H1 (cell line): ENCODE results near the gene CLEC16A. TPM values are rescaled to one million over a fixed set of nuclear protein-coding genes. Genes with fewer than 3 reads are reported as not detected.

Source experiments
- CTCF ChIA-PET: fragments of 300-600 bp; sonication (Branson Sonifier 250); formaldehyde crosslinking; loops from one replicate; lab custom pipeline; 2021; ENCODE audit not compliant: partially characterized antibody; lab: Charles Lee
- POLR2A ChIA-PET: fragments of 300-600 bp; sonication (Branson Sonifier 250); formaldehyde crosslinking; loops from one replicate; lab custom pipeline; 2021; ENCODE audit warnings: inconsistent platforms; ENCODE audit not compliant: partially characterized antibody; lab: Charles Lee
- DNase-seq, 2 experiments: peaks; one replicate each; pipeline versions ENCODE4 v3.0.0 to v3.0.0-alpha.2; 2010 to 2022; ENCODE audit warnings: low spot score in 2 of 2, low read depth in 1 of 2, mixed read lengths in 1 of 2
- FAIRE-seq: peaks from 2 replicates; lab custom pipeline; 2011; peaks lifted over from hg19 to GRCh38; lab: Jason Lieb, UNC
- H2AFZ ChIP-seq: 2 replicates; pipeline ENCODE4 v1.8.1; 2012; ENCODE audit warnings: low read length, inconsistent platforms
- H2AK5ac ChIP-seq: 2 replicates; pipeline ENCODE4 v1.6.1; 2013; ENCODE audit warnings: low read depth, low read length
- H2BK120ac ChIP-seq: replicated peaks from 2 replicates; pipeline ENCODE3; 2013; ENCODE audit warnings: low read depth, low read length, inconsistent platforms
- H2BK12ac ChIP-seq: 2 replicates; pipeline ENCODE4 v1.6.1; 2013; ENCODE audit warnings: low read depth, low read length
- H2BK15ac ChIP-seq: 2 replicates; pipeline ENCODE4 v1.6.1; 2013; ENCODE audit warnings: low read length
- H2BK20ac ChIP-seq: 2 replicates; pipeline ENCODE4 v1.6.1; 2013; ENCODE audit warnings: low read length
- H2BK5ac ChIP-seq: 2 replicates; pipeline ENCODE4 v1.6.1; 2013; ENCODE audit warnings: low read depth, low read length
- H3K14ac ChIP-seq: 2 replicates; pipeline ENCODE4 v1.6.1; 2013; ENCODE audit warnings: inconsistent platforms; ENCODE audit not compliant: insufficient read length
- H3K18ac ChIP-seq: 2 replicates; pipeline ENCODE4 v1.6.1; 2013; ENCODE audit warnings: low read length; ENCODE audit errors: extremely low read depth
- H3K23ac ChIP-seq: 2 replicates; pipeline ENCODE4 v1.6.1; 2013; ENCODE audit warnings: inconsistent platforms; ENCODE audit not compliant: insufficient read length
- H3K23me2 ChIP-seq: 2 replicates; pipeline ENCODE4 v1.6.1; 2013; ENCODE audit warnings: low read depth, low read length
- H3K27ac ChIP-seq: 2 replicates; pipeline ENCODE4 v1.6.1; 2011; ENCODE audit warnings: low read depth, low read length, inconsistent platforms
- H3K27me3 ChIP-seq, 4 experiments: replicated peaks in 1 of 4; 1 replicate in 1 of 4; 2 replicates in 3 of 4; pipeline versions ENCODE4 v1.6.1 to v1.8.1; 2011 to 2013; ENCODE audit warnings: low read length in 3 of 4, mild to moderate bottlenecking in 3 of 4, inconsistent platforms in 2 of 4, mixed read lengths in 2 of 4, moderate library complexity in 1 of 4; ENCODE audit not compliant: control insufficient read depth in 3 of 4, insufficient read depth in 3 of 4; ENCODE audit errors: extremely low read depth in 1 of 4
- H3K36me3 ChIP-seq, 4 experiments: 2 replicates each; pipeline versions ENCODE4 v1.6.1 to v1.8.1; 2011 to 2013; ENCODE audit warnings: mild to moderate bottlenecking in 4 of 4, low read length in 3 of 4, moderate library complexity in 2 of 4, control low read depth in 1 of 4, inconsistent platforms in 1 of 4; ENCODE audit not compliant: insufficient read depth in 4 of 4, control insufficient read depth in 2 of 4
- H3K4ac ChIP-seq: replicated peaks from 2 replicates; pipeline ENCODE3; 2013; ENCODE audit warnings: low read length, low read depth, mixed read lengths, inconsistent platforms; ENCODE audit not compliant: insufficient read length
- H3K4me1 ChIP-seq, 4 experiments: replicated peaks in 1 of 4; 1 replicate in 1 of 4; 2 replicates in 3 of 4; pipeline versions ENCODE4 v1.6.1 to v1.8.1; 2011 to 2013; ENCODE audit warnings: low read length in 3 of 4, inconsistent platforms in 2 of 4, mixed read lengths in 1 of 4; ENCODE audit not compliant: insufficient read depth in 4 of 4, control insufficient read depth in 3 of 4
- H3K4me2 ChIP-seq, 2 experiments: 2 replicates each; pipeline versions ENCODE4 v1.6.1 to v1.8.1; 2011 to 2013; ENCODE audit warnings: low read depth in 2 of 2, low read length in 2 of 2, control low read depth in 1 of 2, inconsistent platforms in 1 of 2, mild to moderate bottlenecking in 1 of 2; ENCODE audit not compliant: insufficient read depth in 1 of 2
- H3K4me3 ChIP-seq, 4 experiments: fragments of 200-600, 300-600 bp in 1 of 4; sonication (generic), shearing (Covaris generic), sonication (Bioruptor Twin) in 1 of 4; 2 replicates each; pipeline versions ENCODE4 v1.5.1 to v1.8.1; 2011 to 2016; ENCODE audit warnings: low read length in 4 of 4, low read depth in 3 of 4, control low read depth in 2 of 4, inconsistent platforms in 2 of 4, mild to moderate bottlenecking in 2 of 4, mixed read lengths in 1 of 4, moderate library complexity in 1 of 4; ENCODE audit not compliant: insufficient read depth in 2 of 4; ENCODE audit errors: extremely low read depth in 1 of 4
- H3K56ac ChIP-seq: replicated peaks from 2 replicates; pipeline ENCODE3; 2013; ENCODE audit warnings: low read depth, mild to moderate bottlenecking, mixed read lengths, low read length, inconsistent platforms; ENCODE audit not compliant: insufficient read length
- H3K79me1 ChIP-seq: 2 replicates; pipeline ENCODE4 v1.6.1; 2013; ENCODE audit warnings: low read depth, low read length, control low read depth
- H3K79me2 ChIP-seq, 2 experiments: 2 replicates each; pipeline versions ENCODE4 v1.6.1 to v1.8.1; 2012 to 2013; ENCODE audit warnings: low read length in 2 of 2, mild to moderate bottlenecking in 2 of 2, inconsistent platforms in 1 of 2; ENCODE audit not compliant: insufficient read depth in 2 of 2, control insufficient read depth in 1 of 2
- H3K9ac ChIP-seq, 4 experiments: replicated peaks in 1 of 4; 1 replicate in 1 of 4; 2 replicates in 3 of 4; pipeline versions ENCODE4 v1.6.1 to v1.8.1; 2011 to 2013; ENCODE audit warnings: low read depth in 3 of 4, low read length in 3 of 4, control low read depth in 2 of 4, mild to moderate bottlenecking in 2 of 4, moderate library complexity in 2 of 4, inconsistent platforms in 1 of 4; ENCODE audit errors: extremely low read depth in 1 of 4
- H3K9me3 ChIP-seq, 2 experiments: 2 replicates each; pipeline versions ENCODE4 v1.6.1 to v1.8.1; 2012 to 2013; ENCODE audit warnings: mild to moderate bottlenecking in 2 of 2, moderate library complexity in 2 of 2, control low read depth in 1 of 2, inconsistent platforms in 1 of 2, low read depth in 1 of 2, low read length in 1 of 2, mixed read lengths in 1 of 2; ENCODE audit not compliant: insufficient read depth in 2 of 2
- H4K20me1 ChIP-seq, 2 experiments: replicated peaks in 1 of 2; 2 replicates each; pipeline versions ENCODE3 to v1.8.1; 2011 to 2013; ENCODE audit warnings: inconsistent platforms in 2 of 2, low read length in 2 of 2, mild to moderate bottlenecking in 1 of 2; ENCODE audit not compliant: insufficient read depth in 2 of 2, control insufficient read depth in 1 of 2
- H4K5ac ChIP-seq: 2 replicates; pipeline ENCODE4 v1.6.1; 2013; ENCODE audit warnings: low read length, low read depth, mixed read lengths, inconsistent platforms; ENCODE audit not compliant: insufficient read length
- H4K8ac ChIP-seq: 2 replicates; pipeline ENCODE4 v1.8.0; 2013; ENCODE audit warnings: mild to moderate bottlenecking, moderate library complexity, low read length, inconsistent platforms; ENCODE audit not compliant: insufficient read depth; ENCODE audit errors: extremely low read depth
- H4K91ac ChIP-seq: replicated peaks from 2 replicates; pipeline ENCODE3; 2013; ENCODE audit warnings: low read length, mixed read lengths, inconsistent platforms; ENCODE audit not compliant: insufficient read length
- KDM5A ChIP-seq: fragments of 200-600 bp; IDR thresholded peaks from 2 replicates; pipeline ENCODE4 v1.7.1; 2012; ENCODE audit warnings: mild to moderate bottlenecking, low read length, inconsistent platforms, mixed read lengths
- WGBS, 2 experiments: shearing (Covaris generic) in 1 of 2; methylation state at CpG; one replicate each; pipeline versions ENCODE4 v1.1.6 to v1.1.7; 2013 to 2015; ENCODE audit warnings: low lambda C conversion rate in 2 of 2, mixed read lengths in 2 of 2, inconsistent platforms in 1 of 2, low coverage in 1 of 2, missing lambda C conversion rate in 1 of 2; ENCODE audit not compliant: insufficient replicate concordance in 2 of 2, insufficient coverage in 1 of 2, insufficient read length in 1 of 2; ENCODE audit errors: extremely low coverage in 1 of 2, missing lambda C conversion rate in 1 of 2; 5-methylcytosine and 5-hydroxymethylcytosine counted together
- polyA plus RNA-seq, 7 experiments: library from polyadenylated mRNA; depleted of rRNA in 3 of 7; stranded (reverse) in 5 of 7; unstranded in 2 of 7; fragments of >200 nt in 5 of 7; fragments of 200-250 nt in 2 of 7; gene quantifications; 1 replicate in 5 of 7; 2 replicates in 1 of 7; 4 replicates in 1 of 7; pipeline versions ENCODE4 v1.2.1 to v1.2.3, GENCODE V29; 2011 to 2013; ENCODE audit warnings: missing spikeins in 2 of 7, mixed read lengths in 2 of 7
- total RNA-seq: library from RNA; stranded (reverse); fragmentation: NEBNext Ultra II Directional; extraction: Animal tissue kit (Norgen Biotek cat#: 25700); gene quantifications from 2 replicates; pipeline ENCODE4 v1.2.1, GENCODE V29; 2021

Gene CLEC16A
- total and polyA plus RNA-seq, 2 of the 8 experiments (the other 6 are each of a cell fraction or from before 2014, with no cell fraction given), result 7.6 to 19.3 TPM

DNA sequence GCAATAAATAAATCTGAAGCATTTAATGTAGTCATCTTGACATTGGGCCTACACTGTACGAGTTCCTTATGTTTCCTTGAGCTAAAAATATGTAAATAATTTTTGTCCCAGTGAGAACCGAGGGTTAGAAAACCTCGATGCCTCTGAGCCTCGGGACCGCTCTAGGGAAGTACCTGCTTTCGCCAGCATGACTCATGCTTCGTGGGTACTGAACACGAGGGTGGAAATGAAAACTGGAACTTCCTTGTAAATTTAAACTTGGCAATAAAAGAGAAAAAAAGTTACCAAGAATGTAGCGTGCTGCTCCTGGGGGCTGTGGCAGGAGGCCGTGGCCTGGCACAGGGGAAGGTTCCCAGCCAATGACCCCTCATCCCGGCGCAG, 237.5 kb downstream of the CLEC16A start:
- H2BK120ac ChIP-seq, result no peak overlapping the region
- no peak overlapping the region for H3K23ac ChIP-seq
- no peak overlapping the region for H3K4ac ChIP-seq
- H3K36me3 ChIP-seq, result 0 out of 8 replicates have a peak, but pooled peaks cover 0 to 2% (median 0%) of the 10 kb centered on the region in 4 experiments
- no peak overlapping the region for H3K27ac ChIP-seq
- H3K79me1 ChIP-seq, result no peaks in the 10 kb centered on the region; the same call in 1 of the 2 replicates
- H3K27me3 ChIP-seq, result no peaks in the 10 kb centered on the region
- H3K9me3 ChIP-seq, result no peaks in the 10 kb centered on the region
- H3K4me3 ChIP-seq, result no peak overlapping the region
- CTCF ChIA-PET, result interaction anchor here (1.2 to 1.3 kb wide), 4 partner anchors 10 to 218 kb away, joined by 3 read pairs; no protein-coding TSS in a partner anchor
- TF ChIP-seq KDM5A, result no peak
- no peak overlapping the region for H3K14ac ChIP-seq
- no peaks in the 10 kb centered on the region for H3K23me2 ChIP-seq
- H4K20me1 ChIP-seq, result no peaks in the 10 kb centered on the region
- DNase-seq (no peak), FAIRE-seq (no peak)
- no peak overlapping the region for H2BK20ac ChIP-seq
- no peak overlapping the region for H2BK15ac ChIP-seq
- H3K18ac ChIP-seq, result no peak overlapping the region
- POLR2A ChIA-PET, result interaction anchor here (1.5 kb wide), 1 partner anchor 87 kb away, joined by 4 read pairs; no protein-coding TSS in a partner anchor
- no peak overlapping the region for H3K56ac ChIP-seq
- no peak overlapping the region for H2BK12ac ChIP-seq
- H4K5ac ChIP-seq, result no peak overlapping the region
- H2AK5ac ChIP-seq, result no peak overlapping the region
- WGBS, 2 experiments, result 81% methylated on average over 12 of the region's 12 CpGs; no CpG with 5 or more reads in 1 of the 2 experiments
- no peak overlapping the region for H2BK5ac ChIP-seq
- no peak overlapping the region for H3K4me2 ChIP-seq
- no peak overlapping the region for H3K9ac ChIP-seq
- no peak overlapping the region for H4K91ac ChIP-seq
- no peaks in the 10 kb centered on the region for H3K79me2 ChIP-seq
- H2AFZ ChIP-seq, result no peak overlapping the region
- no peak overlapping the region for H4K8ac ChIP-seq
- peaks cover 3 to 17% (median 10%) of the 10 kb centered on the region in 4 experiments for H3K4me1 ChIP-seq
